ENCODE data around the gene ASTL.

ASTL gene

DNA sequence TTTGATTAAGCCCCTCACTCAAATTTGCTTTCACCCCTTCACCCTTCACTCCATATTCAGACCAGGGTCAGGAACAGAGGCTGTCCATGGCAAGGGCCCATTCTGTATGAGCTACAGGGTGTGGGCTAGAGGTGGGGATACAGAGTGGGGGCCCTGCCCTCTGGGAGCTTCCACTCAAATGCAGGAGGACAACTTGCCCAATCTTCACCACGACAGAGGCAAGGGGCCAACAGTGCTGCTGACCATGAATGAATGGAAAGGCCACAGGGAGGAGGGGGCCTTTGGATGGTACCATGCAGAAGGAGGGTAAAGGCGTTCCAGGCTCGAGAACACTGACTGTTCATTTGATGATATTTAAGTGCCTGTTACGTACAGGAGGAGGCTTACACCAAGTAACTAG lies 44.8 kb downstream of the ASTL start:
- Mint-ChIP-seq H3K4me3 (no peak overlapping the region), H3K27ac (no peak overlapping the region)

DNA sequence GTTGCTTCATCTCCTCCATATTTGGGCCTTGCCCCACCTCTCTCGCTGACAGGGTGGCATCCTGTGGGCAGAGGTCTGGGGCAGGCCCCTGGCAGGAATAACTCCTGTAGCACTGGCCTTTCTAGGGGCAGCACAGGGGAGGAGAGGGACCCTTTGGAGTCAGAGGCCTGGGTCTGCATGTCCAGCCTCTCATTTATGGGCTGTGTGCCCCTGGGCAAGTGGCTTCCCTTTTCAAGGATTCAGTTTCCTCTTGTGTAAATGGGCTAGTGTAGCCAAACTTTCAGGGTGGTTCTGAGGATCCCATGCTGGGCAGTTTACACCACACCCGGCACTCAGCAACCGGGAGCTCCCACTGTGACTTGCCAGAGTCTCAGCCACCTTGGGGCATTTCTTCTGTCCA lies 45.4 kb downstream of the ASTL start:
- no peaks in the 10 kb centered on the region for H3K36me3 Mint-ChIP-seq (ENCODE audit: low read depth)
- H3K27ac Mint-ChIP-seq = no peak overlapping the region
- H3K4me1 Mint-ChIP-seq = peaks cover 35% of the 10 kb centered on the region
- no peak for DNase-seq
- TF ChIP-seq, protein P1, sequence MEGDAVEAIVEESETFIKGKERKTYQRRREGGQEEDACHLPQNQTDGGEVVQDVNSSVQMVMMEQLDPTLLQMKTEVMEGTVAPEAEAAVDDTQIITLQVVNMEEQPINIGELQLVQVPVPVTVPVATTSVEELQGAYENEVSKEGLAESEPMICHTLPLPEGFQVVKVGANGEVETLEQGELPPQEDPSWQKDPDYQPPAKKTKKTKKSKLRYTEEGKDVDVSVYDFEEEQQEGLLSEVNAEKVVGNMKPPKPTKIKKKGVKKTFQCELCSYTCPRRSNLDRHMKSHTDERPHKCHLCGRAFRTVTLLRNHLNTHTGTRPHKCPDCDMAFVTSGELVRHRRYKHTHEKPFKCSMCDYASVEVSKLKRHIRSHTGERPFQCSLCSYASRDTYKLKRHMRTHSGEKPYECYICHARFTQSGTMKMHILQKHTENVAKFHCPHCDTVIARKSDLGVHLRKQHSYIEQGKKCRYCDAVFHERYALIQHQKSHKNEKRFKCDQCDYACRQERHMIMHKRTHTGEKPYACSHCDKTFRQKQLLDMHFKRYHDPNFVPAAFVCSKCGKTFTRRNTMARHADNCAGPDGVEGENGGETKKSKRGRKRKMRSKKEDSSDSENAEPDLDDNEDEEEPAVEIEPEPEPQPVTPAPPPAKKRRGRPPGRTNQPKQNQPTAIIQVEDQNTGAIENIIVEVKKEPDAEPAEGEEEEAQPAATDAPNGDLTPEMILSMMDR (IDR thresholded peaks at IDR 0.05) = no peak
- H3K4me3 Mint-ChIP-seq = no peak overlapping the region
- H3K9me3 Mint-ChIP-seq = peaks cover 15% of the 10 kb centered on the region
- no peaks in the 10 kb centered on the region for H3K27me3 Mint-ChIP-seq (ENCODE audit: low read depth, poor library complexity)

More for the DNA sequence above, 44.8 kb downstream of the ASTL start:
- TF ChIP-seq, protein P1 (IDR thresholded peaks at IDR 0.05) = no peak
- H3K36me3 Mint-ChIP-seq (ENCODE audit: low read depth) = no peaks in the 10 kb centered on the region
- H3K9me3 Mint-ChIP-seq = peaks cover 15% of the 10 kb centered on the region
- peaks cover 41% of the 10 kb centered on the region for H3K4me1 Mint-ChIP-seq
- H3K27me3 Mint-ChIP-seq (ENCODE audit: low read depth, poor library complexity) = no peaks in the 10 kb centered on the region
- no peak for DNase-seq

DNA sequence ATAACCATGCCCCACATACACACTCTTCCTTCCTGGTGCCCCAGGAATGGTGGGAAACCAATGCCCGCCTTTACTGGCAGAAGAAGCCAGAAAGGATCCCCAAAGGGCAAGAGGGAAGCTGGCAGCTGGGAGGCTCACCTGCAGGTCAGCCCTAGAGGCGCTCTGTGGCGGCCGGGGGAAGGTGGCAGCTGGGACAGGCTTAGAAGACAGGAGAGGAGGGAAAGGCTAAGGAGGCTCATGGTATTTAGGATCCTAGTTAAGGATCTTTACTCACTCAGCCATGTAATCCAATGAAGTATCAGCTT lies 45.8 kb downstream of the ASTL start:
- Mint-ChIP-seq H3K27ac (no peak overlapping the region), H3K9me3 (peaks cover 15% of the 10 kb centered on the region), H3K4me1 (peaks cover 31% of the 10 kb centered on the region), H3K27me3 (ENCODE audit: low read depth, poor library complexity) (no peaks in the 10 kb centered on the region), H3K36me3 (ENCODE audit: low read depth) (no peaks in the 10 kb centered on the region), H3K4me3 (no peak overlapping the region)
- TF ChIP-seq, protein P1 (IDR thresholded peaks at IDR 0.05) = no peak
- DNase-seq = no peak

DNA sequence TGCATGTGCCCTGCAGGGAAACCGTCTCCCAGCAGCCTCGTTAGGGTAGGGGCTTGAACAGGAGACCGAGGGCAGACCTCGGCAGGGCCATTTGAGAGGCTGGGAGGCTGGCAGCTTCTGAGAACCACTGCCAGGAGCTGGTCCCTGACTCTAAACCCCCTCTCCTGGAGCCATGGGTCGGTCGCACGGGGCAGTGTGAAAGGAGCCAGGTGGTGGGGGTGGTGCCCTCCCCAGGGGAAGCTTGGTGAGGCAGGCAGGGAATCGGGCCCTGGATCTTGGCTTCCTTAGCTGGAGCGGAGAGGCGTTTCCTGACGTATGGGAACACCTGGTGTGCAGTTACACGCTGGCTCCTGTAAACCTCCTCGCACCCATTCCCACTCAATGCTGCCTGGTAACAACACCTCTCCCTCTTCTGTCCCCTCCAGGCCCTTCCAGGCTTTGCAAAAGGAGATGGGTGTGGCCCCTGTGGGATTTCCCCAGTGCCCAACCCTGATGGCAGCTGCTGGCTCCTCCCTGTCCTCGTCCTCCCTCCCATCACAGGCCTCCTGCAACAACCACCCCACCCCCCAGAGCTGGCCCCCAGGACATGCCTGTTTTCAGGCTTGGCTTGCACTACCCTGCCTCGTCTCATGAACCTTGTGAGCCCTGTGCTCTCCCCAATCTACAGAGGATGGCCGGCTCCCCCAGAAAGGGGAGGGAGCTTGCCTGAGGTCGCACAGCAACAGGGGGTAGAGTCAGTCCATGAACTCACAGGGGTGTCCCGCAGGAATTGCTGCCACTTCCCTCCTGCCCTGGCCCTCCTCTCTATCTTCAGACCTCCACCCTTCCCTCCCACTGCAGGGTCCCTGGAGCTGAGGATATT lies 46.4 kb downstream of the ASTL start:
- Mint-ChIP-seq H3K27me3 (ENCODE audit: low read depth, poor library complexity) (peaks cover 3% of the 10 kb centered on the region), H3K4me1 (peaks cover 30% of the 10 kb centered on the region), H3K36me3 (ENCODE audit: low read depth) (no peaks in the 10 kb centered on the region), H3K4me3 (no peak overlapping the region), H3K27ac (no peak overlapping the region), H3K9me3 (peaks cover 15% of the 10 kb centered on the region)
- TF ChIP-seq, protein P1 (IDR thresholded peaks at IDR 0.05) = no peak
- no peak for DNase-seq

DNA sequence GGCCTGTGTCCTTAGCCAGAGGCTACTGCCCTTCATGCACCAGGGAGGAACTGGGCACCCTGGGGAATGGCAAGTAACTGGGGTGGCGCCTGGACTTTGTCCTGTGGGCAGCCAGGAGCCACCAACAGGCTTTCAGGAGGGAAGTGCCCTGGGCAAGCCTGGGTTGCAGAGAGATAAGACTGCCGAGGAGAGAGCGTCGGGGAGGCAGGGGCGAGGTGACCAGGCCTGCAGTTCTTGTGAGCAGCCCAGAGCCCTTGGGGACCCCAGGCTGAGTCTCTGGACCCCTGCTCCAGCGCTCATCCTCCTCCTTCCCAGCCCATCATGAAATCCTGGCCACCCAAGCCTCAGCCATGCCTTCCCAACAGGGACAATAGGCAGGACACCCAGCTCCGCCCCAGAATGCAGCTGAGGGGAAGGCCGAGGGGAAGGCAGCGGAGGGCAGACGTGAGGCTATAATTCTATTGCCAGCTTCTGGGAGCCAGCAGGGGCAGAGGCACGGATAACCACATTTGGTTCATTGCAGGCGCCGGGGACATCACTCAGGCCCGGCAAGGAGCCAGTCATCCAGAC lies 47.1 kb downstream of the ASTL start:
- DNase-seq = no peak
- Mint-ChIP-seq H3K36me3 (ENCODE audit: low read depth) (no peaks in the 10 kb centered on the region), H3K4me1 (peaks cover 30% of the 10 kb centered on the region), H3K9me3 (peaks cover 16% of the 10 kb centered on the region), H3K27me3 (ENCODE audit: low read depth, poor library complexity) (peaks cover 3% of the 10 kb centered on the region), H3K4me3 (no peak overlapping the region), H3K27ac (no peak overlapping the region)
- TF ChIP-seq, protein P1 (IDR thresholded peaks at IDR 0.05) = no peak

All from nephron progenitor cell (in vitro differentiated cells).